Pancreas (tissue), 10 donors: Measurements from ENCODE around the gene SLC6A1. TPM values are rescaled to one million over a fixed set of nuclear protein-coding genes. Genes with fewer than 3 reads are reported as not detected.

Experiments used
- ATAC-seq, 4 donors: fragments of 200-7000 bp; cut with Tn5 transposase; one replicate each; pipeline versions ENCODE4 v1.8.0 to v1.9.1; 2020; ENCODE audit warnings: mild to moderate bottlenecking in 4 of 4, moderate library complexity in 4 of 4
- DNase-seq, 6 donors: peaks; one replicate each; pipeline ENCODE4 v3.0.0-alpha.2; 2020
- FAIRE-seq: peaks from 2 replicates; lab custom pipeline; 2012; peaks lifted over from hg19 to GRCh38; lab: Jason Lieb, UNC
- H3K27ac ChIP-seq, 4 donors: fragments of 200-600 bp; sonication (generic); 1 replicate in 3 of 4; 2 replicates in 1 of 4; pipeline versions ENCODE4 v1.5.0 to v1.8.0; 2020
- H3K27me3 ChIP-seq, 4 donors: fragments of 200-600 bp; one replicate each; pipeline ENCODE4 v1.8.0; 2021
- H3K36me3 ChIP-seq, 3 donors: fragments of 200-600 bp; sonication (generic) in 1 of 3; one replicate each; pipeline versions ENCODE4 v1.5.0 to v1.8.0; 2020 to 2021
- H3K4me1 ChIP-seq, 3 donors: fragments of 200-600 bp; one replicate each; pipeline ENCODE4 v1.8.0; 2021
- H3K4me3 ChIP-seq, 4 donors: fragments of 200-600 bp; sonication (generic) in 2 of 4; one replicate each; pipeline versions ENCODE4 v1.5.0 to v1.8.0; 2020 to 2021
- H3K9me3 ChIP-seq, 4 donors: fragments of 200-600 bp; one replicate each; pipeline ENCODE4 v1.8.0; 2021
- WGBS, 2 donors: extraction: QIAGEN DNeasy Blood & Tissue Kit; methylation state at CpG; one replicate each; pipeline ENCODE4 v1.1.7; 2013; 5-methylcytosine and 5-hydroxymethylcytosine counted together
- intact Hi-C, 3 donors: fragments of 100-400 bp; cut with DNase I; formaldehyde crosslinking; loops; one replicate each; pipeline versions ENCODE4 v1.11.1 to v1.14.2; 2022
- polyA plus RNA-seq, 2 donors: library from polyadenylated mRNA; stranded (reverse); fragments of 200-250 nt; gene quantifications; one replicate each; pipeline ENCODE4 v1.2.3, GENCODE V29; 2013
- total RNA-seq, 6 donors: library from RNA; stranded (reverse); fragmentation: NEBNext Ultra II Directional in 4 of 6; extraction: Animal tissue kit (Norgen Biotek cat#: 25700) in 4 of 6; gene quantifications; one replicate each; pipeline versions ENCODE4 v1.2.1 to v1.2.4, GENCODE V29; 2021 to 2023
- TF ChIP-seq, protein P1 (sequence below), 4 donors: fragments of 200-600 bp; sonication (generic) in 3 of 4; IDR thresholded peaks; one replicate each; pipeline versions ENCODE4 v1.5.0 to v1.8.0; 2021; ENCODE audit warnings: antibody characterized with exemption in 4 of 4
- donor health status: healthy with polysubstance abuse.
- donor health status: DM: no; HTN: no; CAD: no; lungs with moderate emphysema.
- donor health status: DM: no; HTN: no; CAD: no.
- donor health status: control.
- donor health status: control.
- donor health status: Bipolar disorder and iron deficiency.
- donor health status: DM: yes; HTN: yes; CAD: no.
- donor health status: DM: no; HTN: no; CAD: no.
- donor health status: DM: no; HTN: no; CAD: no.
- donor health status: DM: yes; HTN: yes; CAD: no.

Gene SLC6A1
- total and polyA plus RNA-seq, 8 donors, result 0.19 to 1.7 (median 0.35) TPM; not detected in 1

DNA sequence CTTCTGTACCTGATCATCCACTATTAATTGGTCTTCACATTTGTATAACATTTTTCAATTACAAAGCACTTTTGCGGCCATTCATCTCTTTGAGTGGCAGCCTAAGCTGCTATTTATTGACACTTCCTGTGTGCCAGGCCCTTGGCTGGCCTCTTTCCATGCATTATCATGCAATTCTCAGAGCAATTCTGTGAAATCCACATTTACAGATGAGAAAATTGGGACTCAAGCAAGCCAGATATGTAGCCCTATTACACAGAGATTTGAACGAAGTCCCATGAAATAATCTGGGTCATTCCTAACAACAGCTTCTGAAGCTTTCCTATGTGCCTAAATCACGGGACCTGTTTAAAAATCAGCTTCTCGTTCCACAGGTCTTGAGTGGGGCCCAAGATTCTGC is 17.4 kb downstream of the SLC6A1 start:
- H3K27me3 ChIP-seq, result no peaks in the 10 kb centered on the region
- TF ChIP-seq, protein P1, sequence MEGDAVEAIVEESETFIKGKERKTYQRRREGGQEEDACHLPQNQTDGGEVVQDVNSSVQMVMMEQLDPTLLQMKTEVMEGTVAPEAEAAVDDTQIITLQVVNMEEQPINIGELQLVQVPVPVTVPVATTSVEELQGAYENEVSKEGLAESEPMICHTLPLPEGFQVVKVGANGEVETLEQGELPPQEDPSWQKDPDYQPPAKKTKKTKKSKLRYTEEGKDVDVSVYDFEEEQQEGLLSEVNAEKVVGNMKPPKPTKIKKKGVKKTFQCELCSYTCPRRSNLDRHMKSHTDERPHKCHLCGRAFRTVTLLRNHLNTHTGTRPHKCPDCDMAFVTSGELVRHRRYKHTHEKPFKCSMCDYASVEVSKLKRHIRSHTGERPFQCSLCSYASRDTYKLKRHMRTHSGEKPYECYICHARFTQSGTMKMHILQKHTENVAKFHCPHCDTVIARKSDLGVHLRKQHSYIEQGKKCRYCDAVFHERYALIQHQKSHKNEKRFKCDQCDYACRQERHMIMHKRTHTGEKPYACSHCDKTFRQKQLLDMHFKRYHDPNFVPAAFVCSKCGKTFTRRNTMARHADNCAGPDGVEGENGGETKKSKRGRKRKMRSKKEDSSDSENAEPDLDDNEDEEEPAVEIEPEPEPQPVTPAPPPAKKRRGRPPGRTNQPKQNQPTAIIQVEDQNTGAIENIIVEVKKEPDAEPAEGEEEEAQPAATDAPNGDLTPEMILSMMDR (IDR thresholded peaks at IDR 0.05), result no peak
- H3K36me3 ChIP-seq, result no peaks in the 10 kb centered on the region
- FAIRE-seq, result no peak
- intact Hi-C loops, result no loop called here
- no peak overlapping the region for H3K4me3 ChIP-seq
- WGBS, 2 donors, result 59 to 60% methylated on average over 4 of the region's 4 CpGs
- H3K4me1 ChIP-seq, result no peaks in the 10 kb centered on the region
- H3K27ac ChIP-seq, result no peak overlapping the region
- no peak for ATAC-seq
- H3K9me3 ChIP-seq, result no peaks in the 10 kb centered on the region
- DNase-seq, result no peak

GRCh38 chr3:11010426-11011165 is 18.0 kb downstream of the SLC6A1 start:
- TF ChIP-seq, protein P1 (IDR thresholded peaks at IDR 0.05), result no peak
- WGBS, 2 donors, result 70 to 79% methylated on average over 15 of the region's 15 CpGs
- no peak for ATAC-seq

GRCh38 chr3:11014253-11014652 is 21.7 kb downstream of the SLC6A1 start:
- Histone ChIP-seq H3K9me3 (no peaks in the 10 kb centered on the region), H3K27ac (no peak overlapping the region), H3K4me3 (no peak overlapping the region), H3K36me3 (no peaks in the 10 kb centered on the region), H3K27me3 (no peaks in the 10 kb centered on the region), H3K4me1 (no peaks in the 10 kb centered on the region)
- WGBS, 2 donors, result 75 to 86% methylated on average over 4 of the region's 4 CpGs
- DNase-seq, result no peak
- intact Hi-C loops, result no loop called here
- no peak for ATAC-seq
- TF ChIP-seq, protein P1 (IDR thresholded peaks at IDR 0.05), result no peak
- FAIRE-seq, result no peak

More at GRCh38 chr3:11010426-11011165, 18.0 kb downstream of the SLC6A1 start:
- intact Hi-C loops, result no loop called here
- Histone ChIP-seq H3K9me3 (no peaks in the 10 kb centered on the region), H3K4me1 (no peaks in the 10 kb centered on the region), H3K4me3 (no peak overlapping the region), H3K36me3 (no peaks in the 10 kb centered on the region), H3K27me3 (no peaks in the 10 kb centered on the region), H3K27ac (no peak overlapping the region)
- no peak for FAIRE-seq
- DNase-seq, result no peak

DNA sequence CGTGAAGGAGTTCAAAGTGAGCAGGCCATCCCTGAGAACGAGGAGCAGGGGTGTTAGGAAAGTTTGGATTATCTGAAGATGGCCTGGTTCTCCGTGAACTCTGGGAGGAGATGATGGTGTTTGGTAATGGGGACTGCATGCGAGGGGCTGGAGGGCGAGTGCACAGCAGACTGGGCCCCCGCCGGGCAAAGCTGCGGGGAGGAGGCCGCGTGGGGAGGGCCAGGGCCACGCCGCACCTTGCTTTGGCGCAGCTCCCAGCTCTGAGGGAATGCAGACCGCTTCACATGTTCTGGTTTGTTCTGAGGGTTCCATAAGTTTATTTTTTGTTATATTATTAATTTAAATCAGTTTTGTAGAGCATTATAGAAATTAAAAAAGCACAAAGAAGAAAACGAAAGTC is 22.2 kb downstream of the SLC6A1 start:
- TF ChIP-seq, protein P1 (IDR thresholded peaks at IDR 0.05), result no peak
- no peak overlapping the region for H3K4me3 ChIP-seq
- FAIRE-seq (no peak), DNase-seq (no peak), ATAC-seq (no peak)
- WGBS, 2 donors, result 61 to 75% methylated on average over 15 of the region's 15 CpGs
- no peaks in the 10 kb centered on the region for H3K27me3 ChIP-seq
- no peaks in the 10 kb centered on the region for H3K36me3 ChIP-seq
- no peaks in the 10 kb centered on the region for H3K4me1 ChIP-seq
- intact Hi-C loops, result no loop called here
- H3K27ac ChIP-seq, result no peak overlapping the region
- no peaks in the 10 kb centered on the region for H3K9me3 ChIP-seq

GRCh38 chr3:11015369-11015768 is 22.8 kb downstream of the SLC6A1 start:
- H3K4me3 ChIP-seq, result no peak overlapping the region
- H3K27me3 ChIP-seq, result no peaks in the 10 kb centered on the region
- H3K36me3 ChIP-seq, result no peaks in the 10 kb centered on the region
- FAIRE-seq, result no peak
- TF ChIP-seq, protein P1 (IDR thresholded peaks at IDR 0.05), result no peak
- no peaks in the 10 kb centered on the region for H3K9me3 ChIP-seq
- intact Hi-C loops, result no loop called here
- H3K27ac ChIP-seq, result no peak overlapping the region
- ATAC-seq, result no peak
- DNase-seq, result no peak
- no peaks in the 10 kb centered on the region for H3K4me1 ChIP-seq
- 58 to 75% methylated on average over 16 of the region's 16 CpGs for WGBS, 2 donors
